Activated naive CD4-positive, alpha-beta T cell treated with anti-CD3 and anti-CD28 coated beads for 36 hours (primary cell): ENCODE results near the gene PRCC. TPM values are rescaled to one million over a fixed set of nuclear protein-coding genes. Genes with fewer than 3 reads are reported as not detected.

ENCODE experiments used
- CTCF ChIA-PET: fragments of 350-600 bp; sonication (Branson Sonifier 250); formaldehyde crosslinking; loops from one replicate; lab custom pipeline; 2021; ENCODE audit warnings: antibody characterized with exemption; lab: Charles Lee
- DNase-seq: peaks from one replicate; pipeline ENCODE4 v3.0.0-alpha.2; 2020
- H3K27ac Mint-ChIP-seq: one replicate; pipeline ENCODE4 v1.8.0; 2021; ENCODE audit warnings: mild to moderate bottlenecking, mixed read lengths
- H3K27me3 Mint-ChIP-seq: one replicate; pipeline ENCODE4 v1.8.0; 2021; ENCODE audit warnings: low read depth, mixed read lengths
- H3K36me3 Mint-ChIP-seq: one replicate; pipeline ENCODE4 v1.8.0; 2021; ENCODE audit warnings: low read depth, mixed read lengths
- H3K4me1 Mint-ChIP-seq: one replicate; pipeline ENCODE4 v1.8.0; 2021; ENCODE audit warnings: low read depth, mixed read lengths
- H3K4me3 Mint-ChIP-seq: one replicate; pipeline ENCODE4 v1.8.0; 2021; ENCODE audit warnings: mild to moderate bottlenecking, moderate library complexity, mixed read lengths
- H3K9me3 Mint-ChIP-seq: one replicate; pipeline ENCODE4 v1.8.0; 2021; ENCODE audit warnings: mixed read lengths
- intact Hi-C: fragments of 100-400 bp; cut with micrococcal nuclease; formaldehyde crosslinking; loops from one replicate; pipeline ENCODE4 v1.15.1; 2023
- total RNA-seq, 2 experiments: library from RNA; stranded (reverse); gene quantifications; one replicate each; pipeline ENCODE4 v1.2.3, GENCODE V29; 2021

Gene PRCC
- total RNA-seq, 2 experiments from 2014 or later: 55.2 to 55.8 TPM

DNA sequence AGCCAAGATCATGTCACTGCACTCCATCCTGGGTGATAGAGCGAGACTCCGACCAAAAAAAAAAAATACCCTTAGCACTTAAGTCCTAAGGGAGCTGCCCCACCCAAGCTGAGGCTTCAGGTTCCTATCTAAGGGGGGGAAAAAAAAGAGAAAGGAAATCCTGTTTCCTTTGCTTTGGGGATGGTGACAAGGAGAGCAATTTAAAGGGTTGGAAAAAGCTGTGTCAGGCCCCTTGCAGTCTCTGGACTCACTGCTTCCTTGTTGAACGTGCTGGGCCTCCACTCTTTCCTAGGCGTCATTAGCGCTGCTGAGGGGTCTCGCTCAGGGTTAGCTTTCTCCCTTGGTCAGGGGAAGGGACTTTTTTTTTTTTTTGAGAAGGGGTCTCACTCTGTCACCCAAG lies 18.1 kb downstream of the PRCC start:
- Mint-ChIP-seq H3K4me1 (peaks cover 10% of the 10 kb centered on the region), H3K4me3 (no peak overlapping the region), H3K27me3 (no peaks in the 10 kb centered on the region), H3K9me3 (no peaks in the 10 kb centered on the region), H3K27ac (no peak overlapping the region), H3K36me3 (peaks cover 40% of the 10 kb centered on the region)
- CTCF ChIA-PET: interaction anchor here (0.6 to 2.2 kb wide), 7 partner anchors 16 to 108 kb away, joined by 3 to 13 read pairs (median 3); partner anchors contain the start of gene NES
- intact Hi-C loops: no loop called here
- DNase-seq: no peak

GRCh38 chr1:156786640-156787039 lies 19.3 kb downstream of the PRCC start:
- peaks cover 41% of the 10 kb centered on the region for H3K36me3 Mint-ChIP-seq
- H3K4me3 Mint-ChIP-seq: no peak overlapping the region
- intact Hi-C loops: no loop called here
- H3K27me3 Mint-ChIP-seq: no peaks in the 10 kb centered on the region
- H3K27ac Mint-ChIP-seq: peak overlapping the region; percentile 10
- peaks cover 3% of the 10 kb centered on the region for H3K4me1 Mint-ChIP-seq
- CTCF ChIA-PET: interaction anchor here (0.7 to 1.4 kb wide), 3 partner anchors 17 to 97 kb away, joined by 3 to 5 read pairs (median 4); no protein-coding TSS in a partner anchor
- no peak for DNase-seq
- H3K9me3 Mint-ChIP-seq: no peaks in the 10 kb centered on the region

DNA sequence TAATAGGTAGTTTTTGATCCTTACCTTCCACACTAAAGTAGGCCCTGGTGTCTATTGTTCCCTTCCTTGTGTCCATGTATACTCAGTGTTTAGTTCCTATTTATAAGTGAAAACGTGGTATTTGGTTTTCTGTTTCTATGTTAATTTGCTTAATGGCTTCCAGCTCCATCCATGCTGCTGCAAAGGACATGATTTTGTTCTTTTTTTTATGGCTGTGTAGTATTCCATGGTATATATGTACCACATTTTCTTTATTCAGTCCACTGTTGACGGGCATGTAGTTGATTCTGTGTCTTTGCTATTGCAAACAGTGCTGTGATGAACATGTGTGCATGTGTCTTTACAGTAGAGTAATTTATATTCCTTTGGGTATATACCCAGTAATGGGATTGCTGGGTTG lies 20.8 kb downstream of the PRCC start:
- Mint-ChIP-seq H3K27ac (no peak overlapping the region), H3K36me3 (peaks cover 36% of the 10 kb centered on the region), H3K27me3 (no peaks in the 10 kb centered on the region), H3K4me1 (no peaks in the 10 kb centered on the region), H3K9me3 (no peaks in the 10 kb centered on the region), H3K4me3 (no peak overlapping the region)
- DNase-seq: no peak
- intact Hi-C loops: no loop called here
- CTCF ChIA-PET: interaction anchor here (0.6 to 1.2 kb wide), 3 partner anchors 8 to 62 kb away, joined by 3 to 4 read pairs (median 3); no protein-coding TSS in a partner anchor

- Mint-ChIP-seq H3K36me3 (peaks cover 42% of the 10 kb centered on the region), H3K27me3 (no peaks in the 10 kb centered on the region), H3K4me3 (no peak overlapping the region), H3K27ac (no peak overlapping the region), H3K9me3 (no peaks in the 10 kb centered on the region), H3K4me1 (no peaks in the 10 kb centered on the region)
- CTCF ChIA-PET: interaction anchor here (0.9 to 3.6 kb wide), 4 partner anchors 24 to 102 kb away, joined by 3 to 13 read pairs (median 6); partner anchors contain the start of gene NTRK1
- no peak for DNase-seq
- intact Hi-C loops: no loop called here
These were observed 22.4 kb downstream of the PRCC start for GRCh38 chr1:156789621-156790318.

DNA sequence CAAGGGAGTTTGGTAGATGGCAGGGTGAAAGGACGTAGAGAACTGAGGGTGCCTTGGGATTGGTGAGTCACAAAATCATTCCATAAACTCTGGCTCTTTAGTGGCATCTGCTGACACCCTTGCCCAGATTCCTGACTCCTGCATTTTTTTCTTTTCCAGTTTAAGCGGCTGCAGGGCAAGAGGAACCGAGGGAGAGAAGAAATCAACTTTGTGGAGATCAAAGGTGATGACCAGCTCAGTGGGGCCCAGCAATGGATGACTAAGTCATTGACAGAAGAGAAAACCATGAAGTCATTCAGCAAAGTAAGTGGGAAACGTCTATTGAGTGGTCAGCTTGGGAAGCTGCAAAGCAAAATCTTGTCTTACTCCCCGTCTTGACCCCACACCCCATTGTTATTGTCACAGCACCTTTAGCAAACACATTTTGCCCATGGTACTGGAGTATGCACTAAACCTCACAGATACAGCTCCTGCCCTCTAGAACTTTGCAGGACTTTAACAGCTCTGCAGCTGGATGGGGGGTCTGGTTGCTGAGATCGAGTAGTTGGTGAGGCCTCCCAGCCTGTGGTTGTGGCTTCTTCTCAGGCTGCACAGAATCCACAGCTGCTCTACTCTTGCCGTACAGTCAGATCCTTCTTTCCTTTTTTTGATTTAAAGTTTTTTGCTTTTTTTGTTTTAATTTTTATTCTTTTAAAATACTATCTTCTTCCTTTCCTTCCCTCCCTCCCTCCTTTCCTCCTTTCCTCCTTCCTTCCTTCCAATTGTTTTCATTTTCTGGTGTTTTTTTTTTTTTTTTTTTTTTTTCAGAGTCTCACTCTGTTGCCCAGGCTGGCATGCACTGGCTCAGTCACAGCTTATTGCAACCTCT lies 27.4 kb downstream of the PRCC start:
- Mint-ChIP-seq H3K9me3 (no peaks in the 10 kb centered on the region), H3K27ac (no peak overlapping the region), H3K4me1 (no peaks in the 10 kb centered on the region), H3K27me3 (no peaks in the 10 kb centered on the region), H3K4me3 (no peak overlapping the region), H3K36me3 (peaks cover 41% of the 10 kb centered on the region)
- CTCF ChIA-PET: interaction anchor here (0.8 to 9.4 kb wide), 9 partner anchors 19 to 117 kb away, joined by 3 to 177 read pairs (median 4); partner anchors contain the start of genes INSRR, NTRK1, PEAR1 and SH2D2A
- DNase-seq: no peak
- intact Hi-C loops: no loop called here

DNA sequence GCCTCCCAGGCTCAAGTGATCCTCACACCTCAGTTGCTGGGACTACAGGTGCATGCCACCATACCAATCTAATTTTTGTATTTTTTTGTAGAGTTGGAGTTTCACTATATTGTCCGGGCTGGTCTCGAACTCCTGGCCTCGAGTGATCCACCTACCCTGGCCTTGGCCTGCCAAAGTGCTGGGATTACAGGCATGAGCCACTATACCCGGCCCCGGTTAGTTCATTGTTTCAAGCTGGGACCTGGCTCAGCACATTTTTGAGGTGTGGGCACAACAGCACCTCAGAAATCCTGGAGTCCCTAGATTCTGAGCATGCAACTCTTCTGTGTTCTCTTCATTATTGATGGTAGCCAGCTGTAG lies 28.0 kb downstream of the PRCC start:
- CTCF ChIA-PET: interaction anchor here (1.0 to 9.4 kb wide), 10 partner anchors 20 to 117 kb away, joined by 3 to 177 read pairs (median 11); partner anchors contain the start of genes INSRR, NTRK1, PEAR1 and SH2D2A
- no peak for DNase-seq
- Mint-ChIP-seq H3K27ac (no peak overlapping the region), H3K9me3 (no peaks in the 10 kb centered on the region), H3K27me3 (no peaks in the 10 kb centered on the region), H3K36me3 (peaks cover 39% of the 10 kb centered on the region), H3K4me1 (no peaks in the 10 kb centered on the region), H3K4me3 (no peak overlapping the region)
- intact Hi-C loops: no loop called here

DNA sequence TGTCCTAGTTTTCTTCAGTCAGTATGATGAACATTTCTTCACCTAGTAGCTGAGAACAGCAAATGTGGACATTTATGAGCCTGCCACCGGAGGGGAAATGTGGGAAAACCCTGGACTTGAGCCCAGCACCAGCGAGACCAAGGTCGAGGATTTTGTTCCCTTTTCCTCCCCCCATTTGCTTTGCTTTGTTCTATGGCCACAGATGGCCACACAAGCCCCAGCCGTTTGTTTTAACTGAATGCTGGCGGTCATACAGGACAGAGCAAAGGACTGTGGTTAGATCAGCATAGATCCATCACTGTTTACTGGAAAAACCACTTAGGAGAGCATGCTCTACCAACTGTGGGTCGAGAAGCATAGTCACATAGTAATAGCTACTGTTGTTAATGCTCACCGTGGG lies 28.5 kb downstream of the PRCC start:
- no peaks in the 10 kb centered on the region for H3K4me1 Mint-ChIP-seq
- H3K27ac Mint-ChIP-seq: no peak overlapping the region
- H3K36me3 Mint-ChIP-seq: peaks cover 39% of the 10 kb centered on the region
- no peaks in the 10 kb centered on the region for H3K9me3 Mint-ChIP-seq
- intact Hi-C loops: no loop called here
- DNase-seq: no peak
- H3K27me3 Mint-ChIP-seq: no peaks in the 10 kb centered on the region
- H3K4me3 Mint-ChIP-seq: no peak overlapping the region
- CTCF ChIA-PET: interaction anchor here (0.7 to 9.4 kb wide), 11 partner anchors 8 to 271 kb away, joined by 3 to 177 read pairs (median 4); partner anchors contain the start of genes INSRR, NTRK1, PEAR1 and SH2D2A

DNA sequence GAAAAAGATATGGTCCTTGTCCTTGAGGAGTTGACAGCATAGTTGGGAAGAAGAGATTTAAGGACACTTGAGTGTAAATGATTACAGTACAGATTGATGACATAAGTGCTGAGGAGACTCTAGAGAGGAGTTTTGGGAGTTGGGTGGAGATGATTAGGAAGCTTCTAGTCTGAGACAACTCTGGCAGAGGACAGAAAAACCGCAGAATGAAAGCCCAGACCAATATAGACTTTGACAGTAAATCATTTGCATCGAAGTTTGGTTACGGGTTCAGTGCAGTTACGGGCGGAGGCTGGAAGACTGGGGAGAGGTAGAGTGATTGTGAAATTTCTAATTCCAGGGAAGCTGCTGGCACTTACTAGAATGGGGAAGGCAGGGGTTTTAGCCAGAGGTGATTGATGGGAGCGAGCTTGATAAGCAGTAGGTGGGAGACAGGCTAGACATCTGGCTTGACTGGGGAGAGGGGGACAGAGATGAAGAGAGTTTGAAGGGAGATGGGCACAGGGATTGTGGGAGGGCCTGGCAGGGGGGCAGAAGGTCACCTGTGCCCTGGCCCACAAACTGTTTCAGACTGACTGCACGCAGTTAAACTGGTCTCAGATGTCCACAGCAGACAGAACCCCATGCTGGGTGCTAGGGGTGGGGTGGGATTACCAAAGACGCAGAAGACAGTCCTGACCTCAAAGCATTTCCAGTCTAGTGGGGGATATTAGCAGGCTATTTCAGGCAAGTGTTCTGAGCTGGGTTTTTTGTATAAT lies 29.2 kb downstream of the PRCC start:
- CTCF ChIA-PET: interaction anchor here (0.6 to 9.4 kb wide), 20 partner anchors 9 to 271 kb away, joined by 3 to 177 read pairs (median 4); partner anchors contain the start of genes INSRR, NTRK1, PEAR1 and SH2D2A
- no peaks in the 10 kb centered on the region for H3K9me3 Mint-ChIP-seq
- DNase-seq: no peak
- intact Hi-C loops: loop anchor here (1.0 kb wide), 3 partner anchors 40 to 94 kb away; partner anchors contain the start of gene NTRK1
- no peaks in the 10 kb centered on the region for H3K4me1 Mint-ChIP-seq
- no peak overlapping the region for H3K4me3 Mint-ChIP-seq
- H3K27me3 Mint-ChIP-seq: no peaks in the 10 kb centered on the region
- H3K27ac Mint-ChIP-seq: no peak overlapping the region
- peaks cover 43% of the 10 kb centered on the region for H3K36me3 Mint-ChIP-seq

- CTCF ChIA-PET: interaction anchor here (0.6 to 9.4 kb wide), 14 partner anchors 10 to 107 kb away, joined by 3 to 177 read pairs (median 6); partner anchors contain the start of genes INSRR, NTRK1 and PEAR1
- Mint-ChIP-seq H3K9me3 (no peaks in the 10 kb centered on the region), H3K4me3 (no peak overlapping the region), H3K36me3 (peaks cover 39% of the 10 kb centered on the region), H3K27ac (no peak overlapping the region), H3K4me1 (no peaks in the 10 kb centered on the region), H3K27me3 (no peaks in the 10 kb centered on the region)
- DNase-seq: peak; percentile 78
- intact Hi-C loops: loop anchor here (1.0 kb wide), 3 partner anchors 39 to 93 kb away; partner anchors contain the start of gene NTRK1
These were observed 30.0 kb downstream of the PRCC start for GRCh38 chr1:156797212-156797871.

GRCh38 chr1:156801409-156802121 lies 34.2 kb downstream of the PRCC start:
- Mint-ChIP-seq H3K4me3 (no peak overlapping the region), H3K36me3 (peaks cover 23% of the 10 kb centered on the region), H3K4me1 (peaks cover 4% of the 10 kb centered on the region), H3K27me3 (no peaks in the 10 kb centered on the region), H3K27ac (peak overlapping the region; percentile 71), H3K9me3 (no peaks in the 10 kb centered on the region)
- intact Hi-C loops: loop anchor here (1.0 kb wide), 1 partner anchor 59 kb away; the partner anchor contains the start of gene NTRK1
- CTCF ChIA-PET: interaction anchor here (1.3 to 9.4 kb wide), 7 partner anchors 10 to 112 kb away, joined by 3 to 177 read pairs (median 9); partner anchors contain the start of genes INSRR and NTRK1
- no peak for DNase-seq
